GM12892 (cell line): ENCODE measurements around the gene NBPF4.
"Not testable (repeated sequence)": the region's sequence is repeated elsewhere in the genome, so short reads cannot be mapped to it uniquely, and the experiment has no call there.

Experiments
- POLR2A ChIP-seq: IDR thresholded peaks from 2 replicates; pipeline ENCODE4 v1.6.1; 2011; ENCODE audit warnings: low read depth, low read length, control low read depth
- POLR2AphosphoS5 ChIP-seq: IDR thresholded peaks from 2 replicates; pipeline ENCODE4 v1.6.1; 2011; ENCODE audit warnings: low read depth, low read length, control low read depth
- TAF1 ChIP-seq: IDR thresholded peaks from 2 replicates; pipeline ENCODE4 v1.6.1; 2011; ENCODE audit warnings: low read depth, mild to moderate bottlenecking, control low read depth, low read length, borderline replicate concordance

GRCh38 chr1:108261967-108262366 is 18.1 kb upstream of the NBPF4 start:
- not testable (repeated sequence) for TF ChIP-seq POLR2AphosphoS5, POLR2A, TAF1
